KMS-11 (cell line): ENCODE results near the gene PLK1.
"Not testable (repeated sequence)": the region's sequence is repeated elsewhere in the genome, so short reads cannot be mapped to it uniquely, and the experiment has no call there.

Experiments
- H2AFZ ChIP-seq: fragments of 200-600 bp; sonication (generic); 2 replicates; pipeline ENCODE4 v1.6.1; 2016; ENCODE audit warnings: antibody characterized with exemption, mixed run types, low read depth
- H3K27ac ChIP-seq: fragments of 200-600 bp; sonication (generic); 2 replicates; pipeline ENCODE4 v1.6.1; 2016; ENCODE audit warnings: mild to moderate bottlenecking, mixed run types
- H3K27me3 ChIP-seq: fragments of 200-600 bp; sonication (generic); 2 replicates; pipeline ENCODE4 v1.6.1; 2017; ENCODE audit warnings: mild to moderate bottlenecking, low read depth, mixed run types, moderate library complexity; ENCODE audit not compliant: insufficient read depth
- H3K36me3 ChIP-seq: fragments of 200-600 bp; sonication (generic); 2 replicates; pipeline ENCODE4 v1.6.1; 2017; ENCODE audit warnings: mild to moderate bottlenecking, mixed run types; ENCODE audit not compliant: insufficient read depth
- H3K4me1 ChIP-seq: fragments of 200-600 bp; sonication (generic); 2 replicates; pipeline ENCODE4 v1.6.1; 2016; ENCODE audit warnings: mild to moderate bottlenecking, low read depth, mixed run types; ENCODE audit not compliant: poor library complexity, severe bottlenecking
- H3K4me2 ChIP-seq: fragments of 200-600 bp; sonication (generic); 2 replicates; pipeline ENCODE4 v1.7.0; 2016; ENCODE audit warnings: mild to moderate bottlenecking, mixed run types
- H3K4me3 ChIP-seq: fragments of 200-600 bp; sonication (generic); IDR thresholded peaks from 2 replicates; pipeline ENCODE4 v1.6.1; 2017; ENCODE audit warnings: low read depth, low read length, mixed read lengths; ENCODE audit not compliant: insufficient read depth
- H3K79me2 ChIP-seq: fragments of 200-600 bp; sonication (generic); 2 replicates; pipeline ENCODE4 v1.6.1; 2016; ENCODE audit warnings: low read depth, mixed run types; ENCODE audit not compliant: insufficient read depth
- H3K9ac ChIP-seq: fragments of 200-600 bp; sonication (generic); 2 replicates; pipeline ENCODE4 v1.6.1; 2016; ENCODE audit warnings: mild to moderate bottlenecking, mixed run types
- H4K20me1 ChIP-seq: fragments of 200-600 bp; sonication (generic); 2 replicates; pipeline ENCODE4 v1.6.1; 2016; ENCODE audit warnings: mild to moderate bottlenecking, mixed run types; ENCODE audit not compliant: insufficient read depth
- CTCF ChIP-seq: fragments of 200-600 bp; sonication (generic); conservative IDR thresholded peaks from 2 replicates; pipeline ENCODE4 v1.6.1; 2017; ENCODE audit warnings: low read depth, mild to moderate bottlenecking, antibody characterized with exemption, low read length, moderate library complexity, mixed read lengths

The PLK1 gene

GRCh38 chr16:23734176-23734893 lies 55.6 kb downstream of the PLK1 start:
- no peak overlapping the region for H3K4me2 ChIP-seq

GRCh38 chr16:23737423-23738028 lies 58.8 kb downstream of the PLK1 start:
- not testable (repeated sequence) for H3K27me3 ChIP-seq, H3K9ac ChIP-seq, H3K4me2 ChIP-seq, H3K4me1 ChIP-seq, H2AFZ ChIP-seq, H3K36me3 ChIP-seq, H3K4me3 ChIP-seq, H3K27ac ChIP-seq, H4K20me1 ChIP-seq, H3K79me2 ChIP-seq

More at GRCh38 chr16:23734176-23734893, 55.6 kb downstream of the PLK1 start:
- Histone ChIP-seq H3K4me3 (no peak overlapping the region), H3K27me3 (no peaks in the 10 kb centered on the region), H2AFZ (no peak overlapping the region), H3K9ac (no peak overlapping the region), H3K79me2 (no peaks in the 10 kb centered on the region), H3K4me1 (no peaks in the 10 kb centered on the region), H3K36me3 (no peaks in the 10 kb centered on the region), H4K20me1 (no peaks in the 10 kb centered on the region), H3K27ac (no peak overlapping the region)
- TF ChIP-seq CTCF = no peak

GRCh38 chr16:23739516-23739915 lies 60.8 kb downstream of the PLK1 start:
- Histone ChIP-seq H3K9ac (no peak overlapping the region), H3K4me3 (no peak overlapping the region), H4K20me1 (no peaks in the 10 kb centered on the region), H3K27me3 (no peaks in the 10 kb centered on the region), H3K79me2 (no peaks in the 10 kb centered on the region), H3K36me3 (no peaks in the 10 kb centered on the region), H3K27ac (no peak overlapping the region), H3K4me1 (no peaks in the 10 kb centered on the region), H3K4me2 (no peak overlapping the region), H2AFZ (no peak overlapping the region)
- TF ChIP-seq CTCF = no peak
